ENCODE results near the gene RLN1. TPM values are rescaled to one million over a fixed set of nuclear protein-coding genes. Genes with fewer than 3 reads are reported as not detected.
"Not testable (repeated sequence)": the region's sequence is repeated elsewhere in the genome, so short reads cannot be mapped to it uniquely, and the experiment has no call there.

RLN1 gene
- total and polyA plus RNA-seq, 4 experiments from 2014 or later, result 2.4 to 7.2 (median 4.8) TPM

DNA sequence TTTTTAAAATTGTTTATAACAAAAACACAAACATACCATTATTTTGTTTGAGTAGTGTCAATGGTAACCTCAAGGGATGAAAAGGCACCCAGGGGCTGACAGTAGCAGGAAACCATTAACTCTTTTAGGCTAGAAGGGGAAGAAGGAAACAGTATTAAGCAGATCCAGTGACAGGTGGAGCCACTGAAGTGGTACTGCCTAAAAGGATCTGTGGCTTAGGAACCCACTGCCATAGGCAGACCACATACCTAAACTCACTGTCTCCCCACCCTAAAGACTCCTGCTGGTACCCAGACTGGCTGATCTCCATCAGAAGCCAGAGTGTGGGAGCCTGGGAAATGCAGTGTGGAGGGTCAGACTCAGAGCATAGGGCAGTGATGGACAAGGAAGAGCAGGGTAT is 13.5 kb downstream of the RLN1 start:
- H3K36me3 Mint-ChIP-seq, result peaks cover 26 to 44% of the 10 kb centered on the region in 2 donors
- H3K4me3 ChIP-seq (ENCODE audit: low read length in 2 of 2), result no peak overlapping the region
- H3K27me3 ChIP-seq (ENCODE audit: insufficient read depth, low read length), result no peaks in the 10 kb centered on the region
- H3K27ac Mint-ChIP-seq, result peak overlapping the region in 5 of 7 donors; percentile 22 to 89 (median 77)
- no peaks in the 10 kb centered on the region for H3K9me3 Mint-ChIP-seq
- intact Hi-C loops (cut with micrococcal nuclease), result loop anchor here (5.0 kb wide), 1 partner anchor 139 kb away; the partner anchor contains the start of gene INSL6
- H3K4me1 ChIP-seq (ENCODE audit: insufficient read depth, low read length), result peaks cover 20% of the 10 kb centered on the region
- H3K27ac ChIP-seq (ENCODE audit: low read depth, low read length), result no peak overlapping the region
- no peaks in the 10 kb centered on the region for H3K9me3 ChIP-seq (ENCODE audit: control insufficient read depth in 1 of 2, low read length in 2 of 2)
- no peak for DNase-seq
- H3K27me3 Mint-ChIP-seq, result no peaks in the 10 kb centered on the region
- no peaks in the 10 kb centered on the region for H3K36me3 ChIP-seq (ENCODE audit: insufficient read depth, low read length)
- ChIA-PET CTCF (ENCODE audit: partially characterized antibody) (interaction anchor here (1.4 to 2.0 kb wide), 2 partner anchors 98 to 100 kb away, joined by 5 to 9 read pairs; no protein-coding TSS in a partner anchor), POLR2A (ENCODE audit: partially characterized antibody) (interaction anchor here (1.5 kb wide), 1 partner anchor 111 kb away, joined by 5 read pairs; the partner anchor contains the start of gene PLGRKT)
- peaks cover 26 to 50% (median 43%) of the 10 kb centered on the region in 4 donors for H3K4me1 Mint-ChIP-seq
- peak overlapping the region in 5 of 8 donors; percentile 13 to 73 (median 61) for H3K4me3 Mint-ChIP-seq

DNA sequence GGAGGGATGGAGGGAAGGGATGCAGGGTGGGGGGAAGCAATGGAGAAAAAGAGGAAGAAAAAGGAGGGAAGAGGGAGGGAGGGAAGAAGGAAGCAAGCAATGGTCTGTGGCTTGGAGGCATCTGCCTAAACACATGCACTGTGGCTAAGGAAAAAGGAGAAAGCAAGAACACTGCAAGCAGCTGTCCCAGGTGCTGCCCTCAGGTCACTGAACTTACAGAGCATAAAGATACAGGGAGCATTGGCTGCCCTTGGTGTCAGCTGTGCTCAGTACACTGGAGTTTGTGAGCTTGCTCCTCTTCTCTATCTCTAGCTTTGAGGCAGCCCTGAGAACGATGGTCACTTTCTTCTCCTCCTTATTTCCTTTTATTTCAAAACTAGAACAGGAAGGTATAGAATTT is 18.1 kb downstream of the RLN1 start:
- not testable (repeated sequence) for H3K9me3 Mint-ChIP-seq; H3K27me3 ChIP-seq (ENCODE audit: insufficient read depth, low read length)

DNA sequence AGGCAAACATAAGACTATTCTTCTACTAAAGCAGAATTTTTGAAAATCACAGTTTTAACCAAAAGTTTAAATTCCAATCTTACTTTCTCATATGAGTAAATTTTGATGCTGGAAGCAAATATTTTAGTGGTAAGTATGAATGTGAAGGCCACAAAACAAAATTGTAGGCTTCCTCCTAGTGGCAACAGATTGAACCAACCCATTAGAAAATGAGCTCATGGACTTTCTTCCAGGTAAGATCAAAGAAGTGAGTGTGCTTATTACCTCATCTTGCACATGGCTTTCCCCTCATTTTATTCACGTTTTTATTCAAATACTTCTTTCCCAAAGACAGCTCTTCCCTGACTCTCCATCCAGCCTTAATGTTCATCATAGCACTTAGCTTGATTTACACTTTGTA is 18.6 kb downstream of the RLN1 start:
- Mint-ChIP-seq H3K4me3 (no peak overlapping the region), H3K27me3 (no peaks in the 10 kb centered on the region), H3K36me3 (peaks cover 7 to 32% of the 10 kb centered on the region in 2 donors), H3K9me3 (peaks cover 0 to 10% (median 5%) of the 10 kb centered on the region in 8 donors), H3K4me1 (peaks cover 11 to 18% (median 13%) of the 10 kb centered on the region in 4 donors), H3K27ac (no peak overlapping the region)
- DNase-seq, result no peak
- CTCF ChIA-PET (ENCODE audit: partially characterized antibody), result interaction anchor here (0.7 to 2.0 kb wide), 4 partner anchors 10 to 104 kb away, joined by 3 to 5 read pairs (median 4); no protein-coding TSS in a partner anchor
- peaks cover 6% of the 10 kb centered on the region for H3K4me1 ChIP-seq (ENCODE audit: insufficient read depth, low read length)
- no peaks in the 10 kb centered on the region for H3K27me3 ChIP-seq (ENCODE audit: insufficient read depth, low read length)
- POLR2A ChIA-PET (ENCODE audit: partially characterized antibody), result interaction anchor here (0.6 to 0.8 kb wide), 2 partner anchors 8 to 16 kb away, joined by 3 read pairs; no protein-coding TSS in a partner anchor
- no peak overlapping the region for H3K4me3 ChIP-seq (ENCODE audit: low read length in 2 of 2)
- no peaks in the 10 kb centered on the region for H3K9me3 ChIP-seq (ENCODE audit: control insufficient read depth in 1 of 2, low read length in 2 of 2)
- intact Hi-C loops (cut with micrococcal nuclease), result no loop called here
- H3K27ac ChIP-seq (ENCODE audit: low read depth, low read length), result no peak overlapping the region
- H3K36me3 ChIP-seq (ENCODE audit: insufficient read depth, low read length), result no peaks in the 10 kb centered on the region

More for the DNA sequence above, 18.1 kb downstream of the RLN1 start:
- H3K4me3 Mint-ChIP-seq; H3K9me3 ChIP-seq (ENCODE audit: control insufficient read depth in 1 of 2, low read length in 2 of 2); H3K4me3 ChIP-seq (ENCODE audit: low read length in 2 of 2); H3K36me3 ChIP-seq (ENCODE audit: insufficient read depth, low read length); DNase-seq; H3K27me3 Mint-ChIP-seq; intact Hi-C loops (cut with micrococcal nuclease); H3K27ac ChIP-seq (ENCODE audit: low read depth, low read length): not testable (repeated sequence)
- peaks cover 12% of the 10 kb centered on the region for H3K4me1 ChIP-seq (ENCODE audit: insufficient read depth, low read length)
- peaks cover 13 to 23% (median 18%) of the 10 kb centered on the region in 4 donors for H3K4me1 Mint-ChIP-seq
- ChIA-PET CTCF (ENCODE audit: partially characterized antibody) (interaction anchor here (0.7 to 2.0 kb wide), 5 partner anchors 11 to 103 kb away, joined by 3 to 5 read pairs (median 3); no protein-coding TSS in a partner anchor), POLR2A (ENCODE audit: partially characterized antibody) (interaction anchor here (0.8 kb wide), 1 partner anchor 8 kb away, joined by 3 read pairs; no protein-coding TSS in a partner anchor)
- H3K27ac Mint-ChIP-seq, result peak overlapping the region in 1 of 7 donors; percentile 30
- peaks cover 5 to 32% of the 10 kb centered on the region in 2 donors for H3K36me3 Mint-ChIP-seq

DNA sequence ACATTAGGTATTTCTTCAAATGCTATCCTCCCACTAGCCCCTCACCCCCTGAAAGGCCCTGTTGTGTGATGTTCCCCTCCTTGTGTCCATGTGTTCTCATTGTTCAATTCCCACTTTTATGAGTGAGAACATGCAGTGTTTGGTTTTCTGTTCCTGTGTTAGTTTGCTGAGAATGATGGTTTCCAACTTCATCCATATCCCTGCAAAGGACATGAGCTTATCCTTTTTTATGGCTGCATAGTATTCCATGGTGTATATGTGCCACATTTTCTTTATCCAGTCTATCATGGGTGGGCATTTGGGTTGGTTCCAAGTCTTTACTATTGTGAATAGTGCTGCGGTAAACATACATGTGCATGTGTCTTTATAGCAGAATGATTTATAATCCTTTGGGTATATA is 23.3 kb downstream of the RLN1 start:
- H3K36me3 ChIP-seq (ENCODE audit: insufficient read depth, low read length); intact Hi-C loops (cut with micrococcal nuclease); POLR2A ChIA-PET (ENCODE audit: partially characterized antibody): not testable (repeated sequence)

DNA sequence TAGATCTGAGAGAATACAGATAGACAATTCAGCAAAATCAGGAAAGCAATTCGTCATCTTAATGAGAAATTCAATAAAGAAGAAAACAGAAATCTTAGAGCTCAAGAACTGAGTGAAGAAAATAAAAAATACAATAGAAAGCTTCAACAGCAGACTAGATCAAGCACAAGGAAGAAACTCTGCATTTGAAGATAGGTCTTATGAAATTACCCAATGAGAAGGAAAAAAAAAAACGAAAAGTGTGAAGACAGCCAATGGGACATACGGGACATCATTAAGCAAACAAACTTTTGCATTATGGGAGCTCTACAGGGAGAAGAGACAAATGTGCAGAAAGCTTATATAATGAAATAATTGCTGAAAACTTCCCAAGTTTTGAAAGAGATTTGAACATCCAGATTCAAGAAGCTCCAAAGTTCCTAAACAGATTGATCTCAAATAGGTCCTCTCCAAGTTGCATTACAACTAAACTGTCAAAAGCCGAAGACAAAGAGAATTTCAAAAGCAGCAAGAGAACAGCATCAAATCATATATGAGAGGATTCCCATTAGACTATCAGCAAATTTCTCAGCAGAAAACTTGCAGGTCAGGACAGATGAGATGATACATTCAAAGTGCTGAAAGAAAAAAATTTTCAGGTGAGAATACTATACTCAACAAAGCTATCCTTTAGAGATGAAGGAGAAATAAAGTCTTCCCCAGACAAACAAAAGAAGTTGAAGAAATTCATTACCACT is 24.3 kb downstream of the RLN1 start:
- DNase-seq, result no peak
- no peaks in the 10 kb centered on the region for H3K36me3 ChIP-seq (ENCODE audit: insufficient read depth, low read length)
- ChIA-PET CTCF (ENCODE audit: partially characterized antibody) (interaction anchor here (1.2 kb wide), 1 partner anchor 136 kb away, joined by 3 read pairs; no protein-coding TSS in a partner anchor), POLR2A (ENCODE audit: partially characterized antibody) (interaction anchor here (0.7 kb wide), 1 partner anchor 129 kb away, joined by 3 read pairs; no protein-coding TSS in a partner anchor)
- peaks cover 0 to 7% of the 10 kb centered on the region in 2 donors for H3K9me3 ChIP-seq (ENCODE audit: control insufficient read depth in 1 of 2, low read length in 2 of 2)
- H3K27ac Mint-ChIP-seq, result no peak overlapping the region
- peaks cover 22 to 64% of the 10 kb centered on the region in 2 donors for H3K36me3 Mint-ChIP-seq
- H3K9me3 Mint-ChIP-seq, result peaks cover 2 to 27% (median 17%) of the 10 kb centered on the region in 8 donors
- no peaks in the 10 kb centered on the region for H3K27me3 ChIP-seq (ENCODE audit: insufficient read depth, low read length)
- no peak overlapping the region for H3K27ac ChIP-seq (ENCODE audit: low read depth, low read length)
- no peaks in the 10 kb centered on the region for H3K27me3 Mint-ChIP-seq
- intact Hi-C loops (cut with micrococcal nuclease), result loop anchor here (2.0 kb wide), 1 partner anchor 15 kb away; no protein-coding TSS in a partner anchor
- no peak overlapping the region for H3K4me3 ChIP-seq (ENCODE audit: low read length in 2 of 2)
- peaks cover 0 to 4% (median 0%) of the 10 kb centered on the region in 4 donors for H3K4me1 Mint-ChIP-seq
- H3K4me1 ChIP-seq (ENCODE audit: insufficient read depth, low read length), result no peaks in the 10 kb centered on the region
- H3K4me3 Mint-ChIP-seq, result no peak overlapping the region

More for the DNA sequence above, 23.3 kb downstream of the RLN1 start:
- H3K27ac ChIP-seq (ENCODE audit: low read depth, low read length); H3K4me3 Mint-ChIP-seq; CTCF ChIA-PET (ENCODE audit: partially characterized antibody); H3K4me3 ChIP-seq (ENCODE audit: low read length in 2 of 2); H3K4me1 ChIP-seq (ENCODE audit: insufficient read depth, low read length); DNase-seq; H3K9me3 ChIP-seq (ENCODE audit: control insufficient read depth in 1 of 2, low read length in 2 of 2); H3K27me3 Mint-ChIP-seq; H3K4me1 Mint-ChIP-seq; H3K27me3 ChIP-seq (ENCODE audit: insufficient read depth, low read length); H3K27ac Mint-ChIP-seq: not testable (repeated sequence)
- peaks cover 22 to 63% of the 10 kb centered on the region in 2 donors for H3K36me3 Mint-ChIP-seq
- peaks cover 2 to 27% (median 17%) of the 10 kb centered on the region in 8 donors for H3K9me3 Mint-ChIP-seq

- ChIA-PET CTCF (ENCODE audit: partially characterized antibody) (interaction anchor here (1.4 kb wide), 1 partner anchor 10 kb away, joined by 3 read pairs; no protein-coding TSS in a partner anchor), POLR2A (ENCODE audit: partially characterized antibody) (no interaction called here)
These were observed 28.8 kb downstream of the RLN1 start for GRCh38 chr9:5310851-5311250.

GRCh38 chr9:5305741-5306140 is 33.9 kb downstream of the RLN1 start:
- Histone ChIP-seq H3K9me3 (ENCODE audit: control insufficient read depth in 1 of 2, low read length in 2 of 2) (no peaks in the 10 kb centered on the region), H3K4me1 (ENCODE audit: insufficient read depth, low read length) (peaks cover 27% of the 10 kb centered on the region), H3K36me3 (ENCODE audit: insufficient read depth, low read length) (no peaks in the 10 kb centered on the region), H3K27ac (ENCODE audit: low read depth, low read length) (no peak overlapping the region), H3K4me3 (ENCODE audit: low read length in 2 of 2) (no peak overlapping the region), H3K27me3 (ENCODE audit: insufficient read depth, low read length) (no peaks in the 10 kb centered on the region)
- H3K4me3 Mint-ChIP-seq, result no peak overlapping the region
- peaks cover 19 to 41% (median 31%) of the 10 kb centered on the region in 4 donors for H3K4me1 Mint-ChIP-seq
- no peak for DNase-seq
- ChIA-PET CTCF (ENCODE audit: partially characterized antibody) (interaction anchor here (0.7 kb wide), 1 partner anchor 307 kb away, joined by 3 read pairs; no protein-coding TSS in a partner anchor), POLR2A (ENCODE audit: partially characterized antibody) (no interaction called here)
- no peak overlapping the region for H3K27ac Mint-ChIP-seq
- H3K36me3 Mint-ChIP-seq, result no peaks in the 10 kb centered on the region
- H3K27me3 Mint-ChIP-seq, result peaks cover 0 to 2% of the 10 kb centered on the region in 2 donors
- intact Hi-C loops (cut with micrococcal nuclease), result no loop called here
- no peaks in the 10 kb centered on the region for H3K9me3 Mint-ChIP-seq

More at GRCh38 chr9:5310851-5311250, 28.8 kb downstream of the RLN1 start:
- H3K4me3 ChIP-seq (ENCODE audit: low read length in 2 of 2), result no peak overlapping the region
- H3K36me3 Mint-ChIP-seq, result peaks cover 14 to 36% of the 10 kb centered on the region in 2 donors
- peaks cover 0 to 7% of the 10 kb centered on the region in 2 donors for H3K9me3 ChIP-seq (ENCODE audit: control insufficient read depth in 1 of 2, low read length in 2 of 2)
- no peak overlapping the region for H3K27ac Mint-ChIP-seq
- H3K27ac ChIP-seq (ENCODE audit: low read depth, low read length), result no peak overlapping the region
- peaks cover 6 to 16% (median 12%) of the 10 kb centered on the region in 4 donors for H3K4me1 Mint-ChIP-seq
- peaks cover 2 to 17% (median 12%) of the 10 kb centered on the region in 8 donors for H3K9me3 Mint-ChIP-seq
- intact Hi-C loops (cut with micrococcal nuclease), result no loop called here
- H3K27me3 ChIP-seq (ENCODE audit: insufficient read depth, low read length), result no peaks in the 10 kb centered on the region
- peaks cover 0 to 2% of the 10 kb centered on the region in 2 donors for H3K27me3 Mint-ChIP-seq
- H3K36me3 ChIP-seq (ENCODE audit: insufficient read depth, low read length), result no peaks in the 10 kb centered on the region
- H3K4me3 Mint-ChIP-seq, result no peak overlapping the region
- DNase-seq, result no peak
- peaks cover 4% of the 10 kb centered on the region for H3K4me1 ChIP-seq (ENCODE audit: insufficient read depth, low read length)
